Vagina (tissue), 2 donors: ENCODE measurements around the gene TRMT44.

Source experiments
- POLR2A ChIP-seq, 2 donors: fragments of 450-650 bp; IDR thresholded peaks; one replicate each; pipeline ENCODE4 v1.6.1; 2017; ENCODE audit warnings: antibody characterized with exemption in 2 of 2, mild to moderate bottlenecking in 2 of 2, moderate library complexity in 2 of 2
- TF ChIP-seq, protein P1 (sequence below), 3 experiments: fragments of 450-650 bp in 2 of 3; fragments of 200-600 bp in 1 of 3; sonication (generic) in 1 of 3; IDR thresholded peaks; one replicate each; pipeline ENCODE4 v1.5.1; 2017 to 2019; ENCODE audit warnings: antibody characterized with exemption in 3 of 3, mild to moderate bottlenecking in 2 of 3, moderate library complexity in 2 of 3

GRCh38 chr4:8493484-8493883 lies 52.9 kb downstream of the TRMT44 start:
- TF ChIP-seq, protein P1, sequence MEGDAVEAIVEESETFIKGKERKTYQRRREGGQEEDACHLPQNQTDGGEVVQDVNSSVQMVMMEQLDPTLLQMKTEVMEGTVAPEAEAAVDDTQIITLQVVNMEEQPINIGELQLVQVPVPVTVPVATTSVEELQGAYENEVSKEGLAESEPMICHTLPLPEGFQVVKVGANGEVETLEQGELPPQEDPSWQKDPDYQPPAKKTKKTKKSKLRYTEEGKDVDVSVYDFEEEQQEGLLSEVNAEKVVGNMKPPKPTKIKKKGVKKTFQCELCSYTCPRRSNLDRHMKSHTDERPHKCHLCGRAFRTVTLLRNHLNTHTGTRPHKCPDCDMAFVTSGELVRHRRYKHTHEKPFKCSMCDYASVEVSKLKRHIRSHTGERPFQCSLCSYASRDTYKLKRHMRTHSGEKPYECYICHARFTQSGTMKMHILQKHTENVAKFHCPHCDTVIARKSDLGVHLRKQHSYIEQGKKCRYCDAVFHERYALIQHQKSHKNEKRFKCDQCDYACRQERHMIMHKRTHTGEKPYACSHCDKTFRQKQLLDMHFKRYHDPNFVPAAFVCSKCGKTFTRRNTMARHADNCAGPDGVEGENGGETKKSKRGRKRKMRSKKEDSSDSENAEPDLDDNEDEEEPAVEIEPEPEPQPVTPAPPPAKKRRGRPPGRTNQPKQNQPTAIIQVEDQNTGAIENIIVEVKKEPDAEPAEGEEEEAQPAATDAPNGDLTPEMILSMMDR (IDR thresholded peaks at IDR 0.05): no peak
- TF ChIP-seq POLR2A (IDR thresholded peaks at IDR 0.05): no peak
